ENCODE measurements around the gene BDNF. TPM values are rescaled to one million over a fixed set of nuclear protein-coding genes. Genes with fewer than 3 reads are reported as not detected.
"Not testable (repeated sequence)": the region's sequence is repeated elsewhere in the genome, so short reads cannot be mapped to it uniquely, and the experiment has no call there.

Gene BDNF
- total and polyA plus RNA-seq, 2 of the 8 experiments (the other 6 are each of a cell fraction or from before 2014, with no cell fraction given) = 2.4 to 5.4 TPM

- not testable (repeated sequence) for H2AK5ac ChIP-seq (ENCODE audit: low read depth, low read length); H3K36me3 ChIP-seq (ENCODE audit: control insufficient read depth in 2 of 4, insufficient read depth in 4 of 4, low read length in 3 of 4); H2BK15ac ChIP-seq (ENCODE audit: low read length); H3K14ac ChIP-seq (ENCODE audit: insufficient read length); H4K20me1 ChIP-seq (replicated peaks in 1 of 2; ENCODE audit: control insufficient read depth in 1 of 2, insufficient read depth in 2 of 2, low read length in 2 of 2); H3K4me1 ChIP-seq (replicated peaks in 1 of 4; ENCODE audit: control insufficient read depth in 3 of 4, insufficient read depth in 4 of 4, low read length in 3 of 4); H2BK20ac ChIP-seq (ENCODE audit: low read length); H4K91ac ChIP-seq (replicated peaks; ENCODE audit: insufficient read length, low read length); H3K56ac ChIP-seq (replicated peaks; ENCODE audit: insufficient read length, low read depth, low read length); H3K27me3 ChIP-seq (replicated peaks in 1 of 4; ENCODE audit: control insufficient read depth in 3 of 4, extremely low read depth in 1 of 4, insufficient read depth in 3 of 4, low read length in 3 of 4); H2BK5ac ChIP-seq (ENCODE audit: low read depth, low read length); H4K5ac ChIP-seq (ENCODE audit: insufficient read length, low read depth, low read length); H3K23ac ChIP-seq (ENCODE audit: insufficient read length); H2AFZ ChIP-seq (ENCODE audit: low read length); H3K4ac ChIP-seq (replicated peaks; ENCODE audit: insufficient read length, low read depth, low read length); H3K9me3 ChIP-seq (ENCODE audit: insufficient read depth in 2 of 2, low read depth in 1 of 2, low read length in 1 of 2); H2BK120ac ChIP-seq (replicated peaks; ENCODE audit: low read depth, low read length); H3K23me2 ChIP-seq (ENCODE audit: low read depth, low read length); H3K79me1 ChIP-seq (ENCODE audit: low read depth, low read length); H4K8ac ChIP-seq (ENCODE audit: extremely low read depth, insufficient read depth, low read length); FAIRE-seq; H3K18ac ChIP-seq (ENCODE audit: extremely low read depth, low read length); H3K79me2 ChIP-seq (ENCODE audit: control insufficient read depth in 1 of 2, insufficient read depth in 2 of 2, low read length in 2 of 2)
- H3K27ac ChIP-seq (ENCODE audit: low read depth, low read length) = peak overlapping the region; percentile 58; the same call in 1 of the 2 replicates
- peak overlapping the region; percentile 87; the same call in 1 of the 2 replicates for H2BK12ac ChIP-seq (ENCODE audit: low read depth, low read length)
- 0 out of 8 replicates have a peak overlapping the region, but pooled peaks of 1 of the 4 experiments have one; percentile 21 for H3K4me3 ChIP-seq (ENCODE audit: extremely low read depth in 1 of 4, insufficient read depth in 2 of 4, low read depth in 3 of 4, low read length in 4 of 4)
- peak overlapping the region; percentile 23 to 54; a peak in 1 of 4 replicates for H3K4me2 ChIP-seq (ENCODE audit: insufficient read depth in 1 of 2, low read depth in 2 of 2, low read length in 2 of 2)
- peak in 1 of 2 experiments; percentile 74 for DNase-seq (ENCODE audit: low read depth in 1 of 2, low spot score in 2 of 2)
- WGBS, 2 experiments (ENCODE audit: extremely low coverage in 1 of 2, insufficient coverage in 1 of 2, insufficient read length in 1 of 2, insufficient replicate concordance in 2 of 2, low coverage in 1 of 2, low lambda C conversion rate in 2 of 2, missing lambda C conversion rate in 1 of 2) = 75% methylated on average over 11 of the region's 11 CpGs; no CpG with 5 or more reads in 1 of the 2 experiments
- ChIA-PET CTCF (ENCODE audit: partially characterized antibody) (interaction anchor here (0.7 to 1.6 kb wide), 12 partner anchors 10 to 107 kb away, joined by 3 to 8 read pairs (median 4); partner anchors contain the start of gene BDNF), POLR2A (ENCODE audit: partially characterized antibody) (interaction anchor here (0.8 to 4.2 kb wide), 11 partner anchors 13 to 44 kb away, joined by 3 to 14 read pairs (median 3); partner anchors contain the start of gene BDNF)
- H3K9ac ChIP-seq (replicated peaks in 1 of 4; ENCODE audit: extremely low read depth in 1 of 4, low read depth in 3 of 4, low read length in 3 of 4) = 0 out of 7 replicates have a peak overlapping the region, but pooled peaks of 1 of the 4 experiments have one; percentile 14
- peak; percentile 36 for TF ChIP-seq ASH2L (IDR thresholded peaks at IDR 0.05; ENCODE audit: low read length)
These were observed 34.6 kb downstream of the BDNF start for GRCh38 chr11:27665508-27666101.
